ENCODE data around the gene KIF4B. TPM values are rescaled to one million over a fixed set of nuclear protein-coding genes. Genes with fewer than 3 reads are reported as not detected.
"Not testable (repeated sequence)": the region's sequence is repeated elsewhere in the genome, so short reads cannot be mapped to it uniquely, and the experiment has no call there.

Gene KIF4B
- total RNA-seq, 4 donors from 2014 or later, result under 0.01 to 0.08 (median 0.05) TPM; not detected in 1

- H3K27me3 ChIP-seq, result no peaks in the 10 kb centered on the region
- TF ChIP-seq EP300 (IDR thresholded peaks at IDR 0.05) (no peak), POLR2A (IDR thresholded peaks at IDR 0.05) (no peak), CTCF (IDR thresholded peaks at IDR 0.05) (no peak), POLR2AphosphoS5 (IDR thresholded peaks at IDR 0.05) (no peak)
- no peaks in the 10 kb centered on the region for H3K36me3 ChIP-seq
- WGBS, 2 donors (ENCODE audit: low coverage in 1 of 2), result 31 to 53% methylated on average over 2 of the region's 2 CpGs
- ATAC-seq, result no peak
- H3K4me1 ChIP-seq, result no peaks in the 10 kb centered on the region
- H3K4me3 ChIP-seq, result no peak overlapping the region
- H3K27ac ChIP-seq, result no peak overlapping the region
- H3K9me3 ChIP-seq, result peaks cover 0 to 30% (median 0%) of the 10 kb centered on the region in 3 donors
Measured at GRCh38 chr5:155025895-155026294, 12.3 kb downstream of the KIF4B start.

GRCh38 chr5:155027993-155028629 is 14.6 kb downstream of the KIF4B start:
- H3K27ac ChIP-seq, result no peak overlapping the region
- TF ChIP-seq POLR2A (IDR thresholded peaks at IDR 0.05), result no peak
- TF ChIP-seq POLR2AphosphoS5 (IDR thresholded peaks at IDR 0.05), result no peak
- WGBS, 2 donors (ENCODE audit: low coverage in 1 of 2), result 33 to 43% methylated on average over 1 of the region's 1 CpG
- H3K9me3 ChIP-seq, result peaks cover 0 to 31% (median 0%) of the 10 kb centered on the region in 3 donors
- H3K36me3 ChIP-seq, result no peaks in the 10 kb centered on the region
- no peak overlapping the region for H3K4me3 ChIP-seq
- no peaks in the 10 kb centered on the region for H3K27me3 ChIP-seq
- no peak for ATAC-seq
- H3K4me1 ChIP-seq, result no peaks in the 10 kb centered on the region

- peaks cover 0 to 31% (median 0%) of the 10 kb centered on the region in 3 donors for H3K9me3 ChIP-seq
- 75 to 83% methylated on average over 1 of the region's 1 CpG for WGBS, 2 donors (ENCODE audit: low coverage in 1 of 2)
- H3K27me3 ChIP-seq, result no peaks in the 10 kb centered on the region
- H3K27ac ChIP-seq, result no peak overlapping the region
- TF ChIP-seq POLR2A (IDR thresholded peaks at IDR 0.05) (no peak), EP300 (IDR thresholded peaks at IDR 0.05) (no peak), POLR2AphosphoS5 (IDR thresholded peaks at IDR 0.05) (no peak), CTCF (IDR thresholded peaks at IDR 0.05) (no peak)
- no peaks in the 10 kb centered on the region for H3K36me3 ChIP-seq
- no peaks in the 10 kb centered on the region for H3K4me1 ChIP-seq
- no peak overlapping the region for H3K4me3 ChIP-seq
- no peak for ATAC-seq
Measured at GRCh38 chr5:155029240-155029639, 15.7 kb downstream of the KIF4B start.

GRCh38 chr5:155034145-155034744 is 20.7 kb downstream of the KIF4B start:
- H3K4me3 ChIP-seq, ATAC-seq, H3K27me3 ChIP-seq, H3K27ac ChIP-seq, H3K36me3 ChIP-seq, H3K4me1 ChIP-seq: not testable (repeated sequence)
- H3K9me3 ChIP-seq, result peaks cover 0 to 11% (median 0%) of the 10 kb centered on the region in 3 donors
- WGBS, 2 donors (ENCODE audit: low coverage in 1 of 2), result 82 to 88% methylated on average over 1 of the region's 1 CpG

GRCh38 chr5:155035087-155035486 is 21.5 kb downstream of the KIF4B start:
- H3K36me3 ChIP-seq, ATAC-seq, H3K9me3 ChIP-seq, H3K4me3 ChIP-seq, H3K4me1 ChIP-seq, H3K27me3 ChIP-seq, H3K27ac ChIP-seq: not testable (repeated sequence)
- 45 to 61% methylated on average over 2 of the region's 2 CpGs for WGBS, 2 donors (ENCODE audit: low coverage in 1 of 2)

- no peak for ATAC-seq
- H3K9me3 ChIP-seq, result no peaks in the 10 kb centered on the region
- no peaks in the 10 kb centered on the region for H3K4me1 ChIP-seq
- no peak overlapping the region for H3K4me3 ChIP-seq
- H3K27ac ChIP-seq, result no peak overlapping the region
- TF ChIP-seq POLR2AphosphoS5 (IDR thresholded peaks at IDR 0.05), result no peak
- TF ChIP-seq POLR2A (IDR thresholded peaks at IDR 0.05), result no peak
- TF ChIP-seq CTCF (IDR thresholded peaks at IDR 0.05), result no peak
- no peak for TF ChIP-seq EP300 (IDR thresholded peaks at IDR 0.05)
- no peaks in the 10 kb centered on the region for H3K36me3 ChIP-seq
- H3K27me3 ChIP-seq, result no peaks in the 10 kb centered on the region
- 63 to 81% methylated on average over 2 to 3 of the region's 3 CpGs for WGBS, 2 donors (ENCODE audit: low coverage in 1 of 2)
Measured at GRCh38 chr5:155040984-155041653, 27.6 kb downstream of the KIF4B start.

All from gastroesophageal sphincter (tissue), 4 donors.